ENCODE data around the gene SERTM2.
"Not testable (repeated sequence)": the region's sequence is repeated elsewhere in the genome, so short reads cannot be mapped to it uniquely, and the experiment has no call there.

The SERTM2 gene

DNA sequence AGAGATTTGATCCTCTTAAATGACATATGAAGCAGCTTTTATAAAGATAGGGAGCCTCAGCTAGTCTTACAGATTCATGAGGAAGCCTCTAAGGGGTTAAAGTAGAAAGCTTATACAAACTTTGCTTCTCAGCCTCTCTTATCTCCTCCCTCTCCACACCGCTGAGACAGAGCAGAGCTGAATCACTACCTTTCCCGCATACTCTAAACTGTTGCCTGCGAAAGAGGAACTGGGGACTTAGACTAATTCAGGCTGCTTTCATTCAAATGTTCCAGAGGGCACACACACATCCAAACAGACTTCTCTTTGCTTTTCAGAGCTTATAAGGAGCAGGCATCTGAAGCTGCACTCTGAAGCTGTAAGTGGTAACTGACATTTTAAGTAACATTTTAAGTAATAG, at the start of gene SERTM2:
Gene SERTM2, plus strand, starts transcription at position 169 of the 400 bp plus-strand sequence. CDS start 7,213 bp downstream, outside the sequence.
- no peak for DNase-seq (ENCODE audit: low spot score)

- no peak for DNase-seq (ENCODE audit: low spot score)
Observed at GRCh38 chrX:111465669-111466068, 45.8 kb upstream of the SERTM2 start.

DNA sequence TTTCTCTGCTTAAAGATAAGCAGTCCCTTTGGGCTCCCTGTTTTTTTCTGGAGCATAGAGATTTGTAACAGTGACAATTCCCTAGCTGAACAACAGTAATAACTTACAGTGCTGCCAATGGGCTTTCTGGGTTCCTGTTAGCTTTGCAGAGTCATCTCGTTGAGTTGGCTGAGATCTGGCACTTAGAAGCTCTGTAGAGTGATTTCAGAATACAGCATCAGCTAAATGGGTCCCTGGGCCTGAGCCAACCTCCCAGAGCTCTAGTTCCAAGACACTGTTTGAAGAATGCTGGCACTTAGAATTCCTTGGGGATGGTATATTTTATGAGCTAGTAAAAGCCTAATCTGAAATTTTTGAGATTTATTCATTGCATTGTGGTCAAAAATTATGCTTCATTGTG, 43.5 kb upstream of the SERTM2 start:
- no peak for DNase-seq (ENCODE audit: low spot score)

DNA sequence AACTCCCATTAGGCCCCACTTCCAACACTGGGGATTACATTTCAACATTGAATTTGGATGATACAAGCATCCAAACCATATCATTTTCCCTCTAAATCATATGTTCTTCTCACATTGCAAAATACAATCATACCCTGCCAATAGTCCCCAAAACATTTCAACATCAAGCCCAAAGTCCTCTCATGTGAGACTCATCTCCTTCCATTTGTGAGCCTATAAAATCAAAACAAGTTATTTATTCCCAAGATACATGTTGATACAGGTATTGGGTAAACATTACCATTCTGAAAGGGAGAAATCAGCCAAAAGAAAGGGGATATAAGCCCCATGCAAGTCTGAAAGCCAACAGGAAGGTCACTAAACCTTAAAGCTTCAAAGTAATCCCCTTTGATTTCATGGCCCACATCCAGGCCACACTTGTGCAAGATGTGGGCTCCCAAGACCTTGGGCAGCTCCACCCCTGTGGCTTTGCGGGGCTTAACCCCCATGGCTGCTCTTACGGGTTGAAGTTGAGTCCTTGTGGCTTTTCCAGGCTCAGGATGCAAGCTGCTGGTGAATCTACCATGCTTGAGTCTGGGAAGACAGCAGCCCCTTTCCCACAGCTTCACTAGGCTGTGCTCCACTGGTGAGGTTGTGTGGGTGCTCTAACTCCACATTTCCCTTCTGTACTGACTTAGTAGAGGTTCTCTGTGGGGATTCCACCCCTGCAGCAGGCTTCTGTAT, 40.6 kb upstream of the SERTM2 start:
- DNase-seq (ENCODE audit: low spot score): no peak

DNA sequence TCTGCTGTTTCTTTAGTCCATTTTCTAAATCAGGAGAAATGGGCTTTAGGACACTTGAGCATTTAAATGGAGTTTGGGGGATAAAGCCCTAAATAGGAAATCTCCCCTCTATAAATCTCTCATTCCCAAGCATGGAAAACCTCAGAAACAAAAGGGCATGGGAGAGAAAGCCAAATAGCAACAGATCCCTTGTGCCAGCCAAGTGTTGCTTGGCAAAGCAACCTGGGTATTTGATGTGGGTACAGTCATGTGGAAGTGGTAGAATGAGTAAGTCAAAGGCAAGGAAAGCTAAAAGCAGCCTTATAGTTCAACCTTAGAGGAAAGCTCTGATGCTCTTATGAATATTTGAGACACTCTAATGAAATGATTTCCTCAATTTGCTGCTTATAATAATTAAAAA, 29.5 kb upstream of the SERTM2 start:
- DNase-seq (ENCODE audit: low spot score): no peak

GRCh38 chrX:111483135-111483534, 28.3 kb upstream of the SERTM2 start:
- DNase-seq (ENCODE audit: low spot score): no peak

DNA sequence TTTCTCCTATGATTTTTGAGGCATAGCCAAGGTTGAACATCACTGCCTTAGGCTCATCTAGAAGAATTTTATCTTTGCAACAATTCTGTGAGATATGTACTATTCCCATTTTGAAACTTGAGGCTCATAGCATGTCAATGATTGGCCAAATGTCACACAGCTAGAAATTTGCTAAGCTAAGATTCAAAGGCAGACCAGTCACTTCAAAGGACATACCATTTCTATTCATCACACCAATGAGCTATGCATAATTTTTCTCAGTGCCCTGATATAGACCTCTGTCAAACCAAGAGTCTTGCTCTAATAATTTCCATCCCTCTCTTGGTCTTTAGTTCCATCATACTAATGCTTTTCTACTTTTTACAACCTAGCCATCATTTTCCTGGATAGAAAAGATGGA, 27.6 kb upstream of the SERTM2 start:
- no peak for DNase-seq (ENCODE audit: low spot score)

GRCh38 chrX:111490688-111491087, 20.8 kb upstream of the SERTM2 start:
- DNase-seq (ENCODE audit: low spot score): no peak

GRCh38 chrX:111492085-111492484, 19.4 kb upstream of the SERTM2 start:
- no peak for DNase-seq (ENCODE audit: low spot score)

DNA sequence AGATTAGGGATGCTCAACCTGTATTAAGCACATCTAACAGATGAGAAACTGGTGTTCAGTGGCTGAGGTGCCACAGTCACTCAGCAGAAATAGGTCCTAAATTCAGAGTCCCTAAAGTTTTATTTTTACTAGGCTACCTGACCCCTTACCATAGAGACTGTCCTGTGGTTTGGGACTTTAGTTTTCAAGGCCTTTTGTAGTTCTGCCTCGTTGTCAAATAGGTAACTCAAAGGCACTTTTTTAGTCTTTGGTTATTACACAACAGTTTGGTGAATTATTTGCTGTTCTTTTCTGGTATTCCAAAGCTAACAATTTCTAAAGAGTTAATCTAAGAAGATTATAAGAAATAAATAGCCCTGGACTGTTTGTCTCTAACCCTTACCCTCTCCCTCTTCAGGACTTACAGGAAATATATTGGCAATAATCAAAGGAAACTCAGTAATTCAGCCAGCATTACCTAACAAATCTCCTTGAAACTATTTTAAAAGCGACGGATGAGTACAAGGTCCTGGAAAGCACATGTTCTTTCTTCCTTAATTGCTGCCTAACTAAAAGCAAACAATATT, 12.8 kb upstream of the SERTM2 start:
- DNase-seq (ENCODE audit: low spot score): no peak

GRCh38 chrX:111503485-111503993, 7.9 kb upstream of the SERTM2 start:
- no peak for DNase-seq (ENCODE audit: low spot score)

GRCh38 chrX:111504941-111505340, 6.5 kb upstream of the SERTM2 start:
- no peak for DNase-seq (ENCODE audit: low spot score)

- DNase-seq (ENCODE audit: low spot score): no peak
Observed at GRCh38 chrX:111505783-111506182, 5.7 kb upstream of the SERTM2 start.

DNA sequence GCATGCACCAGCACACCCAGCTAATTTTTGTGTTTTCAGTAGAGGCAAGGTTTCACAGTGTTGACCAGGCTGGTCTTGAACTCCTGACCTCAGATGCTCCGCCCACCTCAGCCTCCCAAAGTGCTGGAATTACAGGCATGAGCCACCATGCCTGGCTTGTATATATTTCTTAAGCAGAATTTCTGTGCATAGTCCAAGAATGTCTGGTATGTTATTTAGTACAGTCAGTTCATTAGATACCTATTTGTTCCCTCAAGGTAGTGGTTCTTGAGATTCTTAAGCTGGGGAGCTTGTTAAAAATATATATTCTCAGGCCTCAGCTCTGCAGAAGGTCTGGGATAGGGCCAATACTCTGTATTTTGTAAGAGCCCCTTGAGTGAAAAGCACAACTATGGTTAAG, 4.6 kb upstream of the SERTM2 start:
- DNase-seq (ENCODE audit: low spot score): no peak

DNA sequence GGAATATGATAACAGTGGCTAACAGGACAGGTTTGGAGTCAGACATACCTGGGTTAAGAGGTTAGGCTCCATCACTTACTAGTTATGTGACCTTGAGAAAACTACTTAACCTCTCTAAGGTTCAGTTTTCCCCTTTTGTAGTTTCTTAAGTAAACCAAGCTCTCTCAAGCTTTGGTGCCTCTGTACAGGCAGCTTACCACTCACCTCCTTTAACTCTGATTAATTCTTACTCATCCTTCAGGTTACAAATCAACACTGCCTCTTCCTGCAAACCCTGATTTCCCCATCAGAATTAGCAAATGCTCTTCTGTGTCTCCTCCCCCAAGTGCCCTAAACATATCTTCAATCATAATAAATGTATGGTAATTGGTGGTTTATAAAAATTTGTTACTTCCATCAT, 3.5 kb upstream of the SERTM2 start:
- no peak for DNase-seq (ENCODE audit: low spot score)

DNA sequence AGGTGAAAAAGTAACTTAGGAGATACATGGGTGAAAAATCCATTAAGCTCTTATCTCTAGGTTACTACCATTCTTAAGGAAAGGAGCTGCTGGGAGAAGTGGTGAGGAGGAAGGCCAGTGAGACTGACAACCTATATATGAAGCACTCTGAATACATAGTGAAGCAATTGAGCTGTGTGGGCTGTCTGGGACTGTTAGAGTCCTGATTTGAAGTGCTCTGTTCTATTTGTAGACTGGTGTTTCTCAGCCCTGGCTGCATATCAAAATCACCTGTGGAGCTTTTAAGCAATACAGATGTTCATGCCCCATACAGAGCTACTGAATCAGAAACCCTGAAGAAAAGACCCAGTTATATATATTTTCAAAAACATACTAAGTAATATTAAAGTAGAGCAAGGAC, 3.9 kb downstream of the SERTM2 start:
- no peak for DNase-seq (ENCODE audit: low spot score)

DNA sequence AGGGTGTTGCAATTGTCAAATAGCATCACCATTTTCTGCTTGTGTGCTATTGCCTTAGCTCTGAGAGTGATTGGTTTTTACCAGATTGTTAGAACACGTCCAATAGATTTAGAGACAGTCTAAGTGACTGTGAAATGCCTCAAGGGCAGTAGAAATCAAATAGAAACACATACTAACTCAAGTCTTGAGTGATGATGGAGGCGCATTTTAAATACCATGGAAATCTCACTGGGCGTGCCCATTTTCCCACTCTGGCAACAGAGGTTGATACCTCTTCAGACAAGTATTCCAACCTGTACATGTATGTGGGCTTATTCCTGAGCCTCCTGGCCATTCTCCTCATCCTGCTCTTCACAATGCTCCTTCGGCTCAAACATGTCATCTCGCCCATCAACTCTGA, 7.2 kb downstream of the SERTM2 start:
- no peak for DNase-seq (ENCODE audit: low spot score)

DNA sequence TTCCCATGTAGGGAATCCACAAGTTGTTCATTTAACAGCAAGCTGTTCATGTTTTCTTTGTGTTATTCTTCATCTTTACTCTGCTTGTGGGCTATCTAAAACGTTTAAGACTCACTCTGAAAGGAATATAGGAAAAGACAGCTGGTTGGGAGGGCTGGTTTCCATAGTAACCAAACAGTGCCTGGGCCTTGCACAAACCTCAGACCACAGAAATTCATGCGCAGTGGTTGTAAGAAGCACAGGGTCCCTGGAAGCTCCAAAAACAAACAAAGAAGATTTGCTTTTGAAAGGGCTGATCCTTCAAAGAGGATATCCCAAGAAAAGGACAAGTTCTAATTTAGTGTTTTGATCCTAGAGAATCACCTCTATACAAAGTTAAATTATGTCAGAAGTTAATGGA, 7.8 kb downstream of the SERTM2 start:
- no peak for DNase-seq (ENCODE audit: low spot score)

DNA sequence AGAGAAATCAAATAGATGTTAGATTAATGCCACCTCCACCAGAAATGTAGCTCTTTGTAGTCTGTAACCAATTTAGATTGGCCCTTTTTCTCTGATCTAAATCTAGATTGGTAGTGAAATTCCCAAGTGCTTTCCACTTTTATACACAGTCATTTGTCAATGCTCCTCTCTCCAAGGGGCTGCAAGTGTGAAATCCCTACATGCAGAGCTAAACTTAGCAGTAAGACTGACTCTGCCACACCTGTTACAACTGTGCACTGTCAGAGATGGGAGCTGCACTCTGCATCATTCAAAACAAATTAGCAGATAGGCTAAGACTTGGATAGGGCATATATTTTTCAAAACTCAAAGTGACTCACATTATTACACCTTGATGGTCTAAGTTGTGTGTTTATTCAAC, 9.1 kb downstream of the SERTM2 start:
- DNase-seq (ENCODE audit: low spot score): no peak

- DNase-seq (ENCODE audit: low spot score): no peak
Observed at GRCh38 chrX:111521169-111521568, 9.7 kb downstream of the SERTM2 start.

GRCh38 chrX:111543212-111543741, 31.8 kb downstream of the SERTM2 start:
- no peak for DNase-seq (ENCODE audit: low spot score)

GRCh38 chrX:111549235-111549634, 37.8 kb downstream of the SERTM2 start:
- not testable (repeated sequence) for DNase-seq (ENCODE audit: low spot score)

DNA sequence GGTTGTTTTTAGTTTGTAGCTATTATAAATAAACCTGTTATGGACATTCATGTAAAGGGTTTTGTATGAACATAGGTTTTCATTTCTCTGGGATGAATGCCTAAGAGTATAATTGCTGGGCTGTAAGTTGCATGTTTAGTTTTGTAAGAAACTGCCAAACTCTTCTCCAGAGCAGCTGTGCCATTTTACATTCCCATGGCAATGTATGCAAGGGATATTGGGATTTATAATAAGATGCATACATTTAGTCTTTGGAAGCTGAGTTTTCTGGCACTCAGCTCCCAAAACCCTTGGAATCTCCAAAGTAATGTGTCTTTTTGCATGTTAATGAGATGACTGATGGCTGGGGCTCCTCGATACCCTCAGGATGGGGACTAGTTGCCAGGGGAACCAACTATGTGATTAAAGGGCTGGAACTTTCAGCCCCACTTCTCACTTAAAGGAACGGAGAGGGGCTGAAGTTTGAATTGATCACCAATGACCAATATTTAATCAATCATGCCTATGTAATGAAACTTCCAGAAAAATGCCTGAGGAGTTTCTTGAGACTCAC, 44.0 kb downstream of the SERTM2 start:
- no peak for DNase-seq (ENCODE audit: low spot score)

Measured in kidney capillary endothelial cell (primary cell).